OCI-LY1 (cell line): ENCODE measurements around the gene MTFMT.

Source experiments
- H2AFZ ChIP-seq: fragments of 200-600 bp; sonication (generic), shearing (Covaris generic); 2 replicates; pipeline ENCODE4 v1.6.0; 2014; ENCODE audit warnings: antibody characterized with exemption, mild to moderate bottlenecking, low read length
- H3F3A ChIP-seq: fragments of 200-600 bp; sonication (generic), shearing (Covaris generic); 2 replicates; pipeline ENCODE4 v1.6.0; 2014; ENCODE audit warnings: mild to moderate bottlenecking, antibody characterized with exemption, low read length, moderate library complexity; ENCODE audit not compliant: insufficient read depth
- H3K27ac ChIP-seq: fragments of 200-600 bp; sonication (generic); 2 replicates; pipeline ENCODE4 v1.5.1; 2014; ENCODE audit warnings: low read length, mixed run types, mild to moderate bottlenecking, low read depth; ENCODE audit not compliant: poor library complexity, severe bottlenecking
- H3K27me3 ChIP-seq: fragments of 200-600 bp; sonication (generic); 2 replicates; pipeline ENCODE4 v1.6.0; 2014; ENCODE audit warnings: antibody characterized with exemption, mild to moderate bottlenecking, low read length, moderate library complexity; ENCODE audit not compliant: insufficient read depth
- H3K36me3 ChIP-seq: fragments of 200-600 bp; sonication (generic); 2 replicates; pipeline ENCODE4 v1.6.1; 2014; ENCODE audit warnings: mild to moderate bottlenecking, antibody characterized with exemption, low read length, moderate library complexity, mixed read lengths; ENCODE audit not compliant: insufficient read depth
- H3K4me1 ChIP-seq: fragments of 200-600 bp; sonication (generic); 2 replicates; pipeline ENCODE4 v1.5.1; 2014; ENCODE audit warnings: mild to moderate bottlenecking, low read length, moderate library complexity; ENCODE audit not compliant: insufficient read depth, severe bottlenecking
- H3K4me2 ChIP-seq: fragments of 200-600 bp; sonication (generic), shearing (Covaris generic); 2 replicates; pipeline ENCODE4 v1.6.1; 2014; ENCODE audit warnings: low read length
- H3K4me3 ChIP-seq: fragments of 200-600 bp; sonication (generic); 2 replicates; pipeline ENCODE4 v1.5.1; 2014; ENCODE audit warnings: low read length, low read depth, mild to moderate bottlenecking, mixed read lengths; ENCODE audit not compliant: poor library complexity, severe bottlenecking
- H3K79me2 ChIP-seq: fragments of 200-600 bp; shearing (Covaris generic); 2 replicates; pipeline ENCODE4 v1.6.1; 2016; ENCODE audit warnings: mixed run types, low read length, mixed read lengths; ENCODE audit not compliant: insufficient read depth
- H3K9ac ChIP-seq: fragments of 200-600 bp; sonication (generic), shearing (Covaris generic); 2 replicates; pipeline ENCODE4 v1.6.1; 2014; ENCODE audit warnings: mild to moderate bottlenecking, low read length, mixed read lengths
- H3K9me2 ChIP-seq: fragments of 200-600 bp; sonication (generic), shearing (Covaris generic); 2 replicates; pipeline ENCODE4 v1.6.1; 2014; ENCODE audit warnings: low read depth, mild to moderate bottlenecking, low read length, mixed read lengths
- H3K9me3 ChIP-seq: fragments of 200-600 bp; shearing (Covaris generic); 2 replicates; pipeline ENCODE4 v1.6.1; 2014; ENCODE audit warnings: low read length, mixed read lengths
- H4K20me1 ChIP-seq: fragments of 200-600 bp; sonication (generic), shearing (Covaris generic); 2 replicates; pipeline ENCODE4 v1.6.0; 2016; ENCODE audit warnings: mild to moderate bottlenecking, low read length; ENCODE audit not compliant: insufficient read depth
- CTCF ChIP-seq: fragments of 200-600 bp; sonication (generic), shearing (Covaris generic); IDR thresholded peaks from 2 replicates; pipeline ENCODE4 v1.5.1; 2017; ENCODE audit warnings: mild to moderate bottlenecking, antibody characterized with exemption, low read length, moderate library complexity, mixed read lengths
- EZH2 ChIP-seq: fragments of 200-600 bp; sonication (generic), shearing (Covaris generic); IDR thresholded peaks from 2 replicates; pipeline ENCODE4 v1.8.0; 2017; ENCODE audit warnings: borderline replicate concordance, mixed run types, mild to moderate bottlenecking, antibody characterized with exemption, low read length, moderate library complexity, mixed read lengths

MTFMT gene

GRCh38 chr15:65059369-65059750 lies 29.9 kb upstream of the MTFMT start:
- Histone ChIP-seq H3K27ac (no peak overlapping the region), H3K4me1 (no peaks in the 10 kb centered on the region), H3K4me2 (no peak overlapping the region), H3K9me2 (no peaks in the 10 kb centered on the region), H4K20me1 (no peaks in the 10 kb centered on the region), H3K9ac (no peak overlapping the region), H3K9me3 (no peaks in the 10 kb centered on the region), H3K27me3 (no peaks in the 10 kb centered on the region), H3F3A (no peaks in the 10 kb centered on the region), H3K4me3 (no peak overlapping the region), H2AFZ (no peak overlapping the region), H3K79me2 (no peaks in the 10 kb centered on the region), H3K36me3 (no peaks in the 10 kb centered on the region)
- TF ChIP-seq EZH2 (no peak), CTCF (no peak)

- no peaks in the 10 kb centered on the region for H3K9me3 ChIP-seq
- H3K4me3 ChIP-seq: no peak overlapping the region
- H3K27ac ChIP-seq: no peak overlapping the region
- no peaks in the 10 kb centered on the region for H3K4me1 ChIP-seq
- H3K9ac ChIP-seq: no peak overlapping the region
- TF ChIP-seq CTCF (no peak), EZH2 (no peak)
- no peaks in the 10 kb centered on the region for H3K79me2 ChIP-seq
- no peak overlapping the region for H2AFZ ChIP-seq
- no peaks in the 10 kb centered on the region for H3K36me3 ChIP-seq
- H3K9me2 ChIP-seq: no peaks in the 10 kb centered on the region
- no peaks in the 10 kb centered on the region for H4K20me1 ChIP-seq
- H3K4me2 ChIP-seq: no peak overlapping the region
- H3F3A ChIP-seq: no peaks in the 10 kb centered on the region
- no peaks in the 10 kb centered on the region for H3K27me3 ChIP-seq
Observed at GRCh38 chr15:65058394-65059368, 29.2 kb upstream of the MTFMT start.

GRCh38 chr15:65057549-65057940 lies 28.1 kb upstream of the MTFMT start:
- H3K9me3 ChIP-seq: no peaks in the 10 kb centered on the region
- no peaks in the 10 kb centered on the region for H3F3A ChIP-seq
- no peaks in the 10 kb centered on the region for H3K36me3 ChIP-seq
- no peak overlapping the region for H3K4me2 ChIP-seq
- H2AFZ ChIP-seq: no peak overlapping the region
- H4K20me1 ChIP-seq: no peaks in the 10 kb centered on the region
- no peak overlapping the region for H3K9ac ChIP-seq
- H3K27ac ChIP-seq: no peak overlapping the region
- H3K27me3 ChIP-seq: no peaks in the 10 kb centered on the region
- no peaks in the 10 kb centered on the region for H3K4me1 ChIP-seq
- H3K79me2 ChIP-seq: no peaks in the 10 kb centered on the region
- TF ChIP-seq EZH2: no peak
- no peak for TF ChIP-seq CTCF
- H3K9me2 ChIP-seq: no peaks in the 10 kb centered on the region
- no peak overlapping the region for H3K4me3 ChIP-seq
